ENCODE measurements around the gene PLCH1. TPM values are rescaled to one million over a fixed set of nuclear protein-coding genes. Genes with fewer than 3 reads are reported as not detected.

Gene PLCH1
- total and polyA plus RNA-seq, 9 of the 15 experiments (the other 6 are each of a cell fraction or from before 2014, with no cell fraction given): 0.17 to 0.62 (median 0.40) TPM

DNA sequence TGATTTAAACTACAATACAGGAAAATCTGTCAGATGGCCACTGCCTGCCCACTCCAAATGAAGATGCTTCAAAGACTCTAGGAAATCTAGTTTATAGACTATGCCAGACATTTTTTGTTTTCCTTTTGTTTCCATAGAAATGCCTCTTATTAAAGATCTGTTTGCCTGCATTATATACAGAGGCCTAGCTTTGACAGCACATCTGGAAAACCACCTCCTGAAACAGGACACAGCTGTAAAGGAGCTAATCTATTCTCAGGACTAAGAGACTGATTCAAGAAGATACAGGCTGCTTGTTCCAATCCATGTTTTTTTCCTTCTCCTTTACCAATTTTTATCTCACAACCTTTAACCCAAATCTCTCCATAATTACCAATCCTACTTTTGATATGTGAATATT, 376.1 kb downstream of the PLCH1 start:
- ChIA-PET POLR2A (no interaction called here), CTCF (ENCODE audit: low intra/inter-chr PET ratio) (no interaction called here)
- ATAC-seq (no peak), DNase-seq (ENCODE audit: extremely low read depth in 1 of 4, low spot score in 3 of 4) (no peak), FAIRE-seq (no peak)
- H3K4me3 ChIP-seq: no peak overlapping the region
- intact Hi-C loops (cut with micrococcal nuclease): no loop called here
- BruUV-seq (replicated peaks): no TSS peak
- H3K36me3 ChIP-seq (ENCODE audit: control insufficient read depth, insufficient read depth, low read length): no peaks in the 10 kb centered on the region
- no peak overlapping the region for H3K4me2 ChIP-seq (ENCODE audit: insufficient read depth, low read length)
- H4K20me1 ChIP-seq (replicated peaks; ENCODE audit: control insufficient read depth, insufficient read depth, low read length): no peaks in the 10 kb centered on the region
- in situ Hi-C loops (cut with MboI): loop anchor here (25.0 kb wide), 1 partner anchor 494 kb away; the partner anchor contains the start of genes GMPS and SLC33A1
- no peak overlapping the region for H2AFZ ChIP-seq (ENCODE audit: low read depth, low read length)
- H3K4me1 ChIP-seq (replicated peaks in 1 of 2; ENCODE audit: control insufficient read depth in 2 of 2, insufficient read depth in 2 of 2, low read length in 2 of 2): peaks cover 0 to 12% of the 10 kb centered on the region in 2 experiments; a peak in 3 of 5 replicates
- H3K27ac ChIP-seq (ENCODE audit: extremely low read depth, low read depth, low read length): no peak overlapping the region
- H3K9me3 ChIP-seq (replicated peaks; ENCODE audit: control insufficient read depth, insufficient read depth, low read depth, low read length): peaks cover 4% of the 10 kb centered on the region; the same call in 1 of the 2 replicates
- no peaks in the 10 kb centered on the region for H3K27me3 ChIP-seq (ENCODE audit: control insufficient read depth in 2 of 2, insufficient read depth in 2 of 2, low read length in 2 of 2)
- H3K9me1 ChIP-seq (ENCODE audit: control insufficient read depth, insufficient read depth, low read length): no peaks in the 10 kb centered on the region
- H3K79me2 ChIP-seq (ENCODE audit: control insufficient read depth, insufficient read depth, low read length): no peaks in the 10 kb centered on the region
- H3K9ac ChIP-seq (ENCODE audit: insufficient read depth in 1 of 2, low read depth in 2 of 2, low read length in 2 of 2): no peak overlapping the region
- TF ChIP-seq ZNF695 (CRISPR knock-in tag; IDR thresholded peaks at IDR 0.05) (no peak), ZC3H4 (CRISPR knock-in tag; IDR thresholded peaks at IDR 0.05; ENCODE audit: borderline replicate concordance) (no peak), ZNF445 (CRISPR knock-in tag; IDR thresholded peaks at IDR 0.05; ENCODE audit: low read depth) (no peak), ESRRA (IDR thresholded peaks at IDR 0.05; ENCODE audit: borderline replicate concordance, low read depth) (no peak), SLC30A9 (CRISPR knock-in tag; IDR thresholded peaks at IDR 0.05) (no peak), PYGO2 (tag; IDR thresholded peaks at IDR 0.05) (no peak), DPF2 (IDR thresholded peaks at IDR 0.05) (no peak), HDAC8 (tag; IDR thresholded peaks at IDR 0.05) (no peak), HCFC1 (IDR thresholded peaks at IDR 0.05; ENCODE audit: low read depth, low read length) (no peak), SMARCE1 (IDR thresholded peaks at IDR 0.05) (no peak)
- TF ChIP-seq, protein P1, sequence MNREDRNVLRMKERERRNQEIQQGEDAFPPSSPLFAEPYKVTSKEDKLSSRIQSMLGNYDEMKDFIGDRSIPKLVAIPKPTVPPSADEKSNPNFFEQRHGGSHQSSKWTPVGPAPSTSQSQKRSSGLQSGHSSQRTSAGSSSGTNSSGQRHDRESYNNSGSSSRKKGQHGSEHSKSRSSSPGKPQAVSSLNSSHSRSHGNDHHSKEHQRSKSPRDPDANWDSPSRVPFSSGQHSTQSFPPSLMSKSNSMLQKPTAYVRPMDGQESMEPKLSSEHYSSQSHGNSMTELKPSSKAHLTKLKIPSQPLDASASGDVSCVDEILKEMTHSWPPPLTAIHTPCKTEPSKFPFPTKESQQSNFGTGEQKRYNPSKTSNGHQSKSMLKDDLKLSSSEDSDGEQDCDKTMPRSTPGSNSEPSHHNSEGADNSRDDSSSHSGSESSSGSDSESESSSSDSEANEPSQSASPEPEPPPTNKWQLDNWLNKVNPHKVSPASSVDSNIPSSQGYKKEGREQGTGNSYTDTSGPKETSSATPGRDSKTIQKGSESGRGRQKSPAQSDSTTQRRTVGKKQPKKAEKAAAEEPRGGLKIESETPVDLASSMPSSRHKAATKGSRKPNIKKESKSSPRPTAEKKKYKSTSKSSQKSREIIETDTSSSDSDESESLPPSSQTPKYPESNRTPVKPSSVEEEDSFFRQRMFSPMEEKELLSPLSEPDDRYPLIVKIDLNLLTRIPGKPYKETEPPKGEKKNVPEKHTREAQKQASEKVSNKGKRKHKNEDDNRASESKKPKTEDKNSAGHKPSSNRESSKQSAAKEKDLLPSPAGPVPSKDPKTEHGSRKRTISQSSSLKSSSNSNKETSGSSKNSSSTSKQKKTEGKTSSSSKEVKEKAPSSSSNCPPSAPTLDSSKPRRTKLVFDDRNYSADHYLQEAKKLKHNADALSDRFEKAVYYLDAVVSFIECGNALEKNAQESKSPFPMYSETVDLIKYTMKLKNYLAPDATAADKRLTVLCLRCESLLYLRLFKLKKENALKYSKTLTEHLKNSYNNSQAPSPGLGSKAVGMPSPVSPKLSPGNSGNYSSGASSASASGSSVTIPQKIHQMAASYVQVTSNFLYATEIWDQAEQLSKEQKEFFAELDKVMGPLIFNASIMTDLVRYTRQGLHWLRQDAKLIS (CRISPR knock-in tag; IDR thresholded peaks at IDR 0.05): no peak
- TF ChIP-seq, protein P2, sequence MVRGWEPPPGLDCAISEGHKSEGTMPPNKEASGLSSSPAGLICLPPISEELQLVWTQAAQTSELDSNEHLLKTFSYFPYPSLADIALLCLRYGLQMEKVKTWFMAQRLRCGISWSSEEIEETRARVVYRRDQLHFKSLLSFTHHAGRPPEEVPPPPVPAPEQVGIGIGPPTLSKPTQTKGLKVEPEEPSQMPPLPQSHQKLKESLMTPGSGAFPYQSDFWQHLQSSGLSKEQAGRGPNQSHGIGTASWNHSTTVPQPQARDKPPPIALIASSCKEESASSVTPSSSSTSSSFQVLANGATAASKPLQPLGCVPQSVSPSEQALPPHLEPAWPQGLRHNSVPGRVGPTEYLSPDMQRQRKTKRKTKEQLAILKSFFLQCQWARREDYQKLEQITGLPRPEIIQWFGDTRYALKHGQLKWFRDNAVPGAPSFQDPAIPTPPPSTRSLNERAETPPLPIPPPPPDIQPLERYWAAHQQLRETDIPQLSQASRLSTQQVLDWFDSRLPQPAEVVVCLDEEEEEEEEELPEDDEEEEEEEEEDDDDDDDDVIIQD (CRISPR knock-in tag; IDR thresholded peaks at IDR 0.05): no peak
- TF ChIP-seq, protein P3, sequence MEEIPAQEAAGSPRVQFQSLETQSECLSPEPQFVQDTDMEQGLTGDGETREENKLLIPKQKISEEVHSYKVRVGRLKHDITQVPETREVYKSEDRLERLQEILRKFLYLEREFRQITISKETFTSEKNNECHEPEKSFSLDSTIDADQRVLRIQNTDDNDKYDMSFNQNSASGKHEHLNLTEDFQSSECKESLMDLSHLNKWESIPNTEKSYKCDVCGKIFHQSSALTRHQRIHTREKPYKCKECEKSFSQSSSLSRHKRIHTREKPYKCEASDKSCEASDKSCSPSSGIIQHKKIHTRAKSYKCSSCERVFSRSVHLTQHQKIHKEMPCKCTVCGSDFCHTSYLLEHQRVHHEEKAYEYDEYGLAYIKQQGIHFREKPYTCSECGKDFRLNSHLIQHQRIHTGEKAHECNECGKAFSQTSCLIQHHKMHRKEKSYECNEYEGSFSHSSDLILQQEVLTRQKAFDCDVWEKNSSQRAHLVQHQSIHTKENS (CRISPR knock-in tag; IDR thresholded peaks at IDR 0.05): no peak
- TF ChIP-seq, protein P4, sequence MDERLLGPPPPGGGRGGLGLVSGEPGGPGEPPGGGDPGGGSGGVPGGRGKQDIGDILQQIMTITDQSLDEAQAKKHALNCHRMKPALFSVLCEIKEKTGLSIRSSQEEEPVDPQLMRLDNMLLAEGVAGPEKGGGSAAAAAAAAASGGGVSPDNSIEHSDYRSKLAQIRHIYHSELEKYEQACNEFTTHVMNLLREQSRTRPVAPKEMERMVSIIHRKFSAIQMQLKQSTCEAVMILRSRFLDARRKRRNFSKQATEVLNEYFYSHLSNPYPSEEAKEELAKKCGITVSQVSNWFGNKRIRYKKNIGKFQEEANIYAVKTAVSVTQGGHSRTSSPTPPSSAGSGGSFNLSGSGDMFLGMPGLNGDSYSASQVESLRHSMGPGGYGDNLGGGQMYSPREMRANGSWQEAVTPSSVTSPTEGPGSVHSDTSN (CRISPR knock-in tag; IDR thresholded peaks at IDR 0.05; ENCODE audit: low read depth): no peak
- TF ChIP-seq, protein P4 (tag; conservative IDR thresholded peaks at IDR 0.05; ENCODE audit: low read depth): no peak

Measured in K562 (cell line).